HL-60 (cell line): ENCODE results near the gene SLC16A9.

Experiments
- DNase-seq, 2 experiments: peaks; one replicate each; pipeline ENCODE4 v3.0.0-alpha.2; 2010 to 2020; ENCODE audit warnings: low read depth in 1 of 2, low spot score in 1 of 2
- H3K27ac ChIP-seq: fragments of 250-450 bp; sonication (Bioruptor Pico); replicated peaks from 2 replicates; pipeline ENCODE4 v1.5.1; 2020; ENCODE audit warnings: mild to moderate bottlenecking, moderate library complexity
- H3K27me3 ChIP-seq: fragments of 250-450 bp; sonication (Bioruptor Pico); 2 replicates; pipeline ENCODE4 v1.5.1; 2021; ENCODE audit warnings: mild to moderate bottlenecking, moderate library complexity; ENCODE audit not compliant: insufficient read depth, poor library complexity, severe bottlenecking
- H3K4me3 ChIP-seq: replicated peaks from 2 replicates; pipeline ENCODE4 v1.5.1; 2011; ENCODE audit warnings: mild to moderate bottlenecking, control low read depth, low read length; ENCODE audit not compliant: insufficient read depth
- GABPA ChIP-seq: IDR thresholded peaks from 2 replicates; pipeline ENCODE4 v1.6.1; 2012; ENCODE audit warnings: low read depth
- POLR2AphosphoS5 ChIP-seq: IDR thresholded peaks from 2 replicates; pipeline ENCODE4 v1.6.1; 2012; ENCODE audit warnings: low read depth
- SPI1 ChIP-seq: IDR thresholded peaks from 2 replicates; pipeline ENCODE4 v1.6.1; 2012; ENCODE audit warnings: low read depth, mild to moderate bottlenecking, borderline replicate concordance
- TF ChIP-seq, protein P1 (sequence below): IDR thresholded peaks from 2 replicates; pipeline ENCODE4 v1.6.1; 2012; ENCODE audit warnings: low read depth; ENCODE audit not compliant: insufficient replicate concordance
- TF ChIP-seq, protein P2 (sequence below): IDR thresholded peaks from one replicate; pipeline ENCODE4 v1.5.1; 2011; ENCODE audit warnings: low read length, control low read depth, inconsistent platforms; ENCODE audit not compliant: insufficient read depth

Gene SLC16A9

DNA sequence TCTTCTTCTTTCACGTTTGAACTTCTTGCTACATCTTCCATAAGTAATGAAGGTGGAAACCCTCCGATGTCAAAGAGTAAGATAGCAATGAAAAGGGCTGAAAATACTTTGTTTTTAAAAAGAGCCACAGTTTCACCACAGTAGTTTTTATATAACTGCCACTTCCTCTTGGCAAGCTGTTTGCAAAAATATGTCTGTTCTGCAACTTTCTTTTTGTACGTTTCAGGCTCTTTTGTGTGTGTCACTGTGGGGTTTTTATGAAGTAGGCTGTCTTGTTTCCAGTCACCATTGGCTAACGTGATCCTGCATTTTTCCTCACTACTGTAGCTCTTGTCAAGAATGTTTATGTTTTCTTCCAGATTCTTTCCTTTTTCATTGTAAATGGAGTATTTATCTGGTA, 55.6 kb downstream of the SLC16A9 start:
- no peak for TF ChIP-seq POLR2AphosphoS5
- TF ChIP-seq, protein P1, sequence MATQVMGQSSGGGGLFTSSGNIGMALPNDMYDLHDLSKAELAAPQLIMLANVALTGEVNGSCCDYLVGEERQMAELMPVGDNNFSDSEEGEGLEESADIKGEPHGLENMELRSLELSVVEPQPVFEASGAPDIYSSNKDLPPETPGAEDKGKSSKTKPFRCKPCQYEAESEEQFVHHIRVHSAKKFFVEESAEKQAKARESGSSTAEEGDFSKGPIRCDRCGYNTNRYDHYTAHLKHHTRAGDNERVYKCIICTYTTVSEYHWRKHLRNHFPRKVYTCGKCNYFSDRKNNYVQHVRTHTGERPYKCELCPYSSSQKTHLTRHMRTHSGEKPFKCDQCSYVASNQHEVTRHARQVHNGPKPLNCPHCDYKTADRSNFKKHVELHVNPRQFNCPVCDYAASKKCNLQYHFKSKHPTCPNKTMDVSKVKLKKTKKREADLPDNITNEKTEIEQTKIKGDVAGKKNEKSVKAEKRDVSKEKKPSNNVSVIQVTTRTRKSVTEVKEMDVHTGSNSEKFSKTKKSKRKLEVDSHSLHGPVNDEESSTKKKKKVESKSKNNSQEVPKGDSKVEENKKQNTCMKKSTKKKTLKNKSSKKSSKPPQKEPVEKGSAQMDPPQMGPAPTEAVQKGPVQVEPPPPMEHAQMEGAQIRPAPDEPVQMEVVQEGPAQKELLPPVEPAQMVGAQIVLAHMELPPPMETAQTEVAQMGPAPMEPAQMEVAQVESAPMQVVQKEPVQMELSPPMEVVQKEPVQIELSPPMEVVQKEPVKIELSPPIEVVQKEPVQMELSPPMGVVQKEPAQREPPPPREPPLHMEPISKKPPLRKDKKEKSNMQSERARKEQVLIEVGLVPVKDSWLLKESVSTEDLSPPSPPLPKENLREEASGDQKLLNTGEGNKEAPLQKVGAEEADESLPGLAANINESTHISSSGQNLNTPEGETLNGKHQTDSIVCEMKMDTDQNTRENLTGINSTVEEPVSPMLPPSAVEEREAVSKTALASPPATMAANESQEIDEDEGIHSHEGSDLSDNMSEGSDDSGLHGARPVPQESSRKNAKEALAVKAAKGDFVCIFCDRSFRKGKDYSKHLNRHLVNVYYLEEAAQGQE, result no peak
- TF ChIP-seq GABPA, result no peak
- peak; percentile 82; the same call in 1 of the 2 replicates for TF ChIP-seq SPI1
- TF ChIP-seq, protein P2, sequence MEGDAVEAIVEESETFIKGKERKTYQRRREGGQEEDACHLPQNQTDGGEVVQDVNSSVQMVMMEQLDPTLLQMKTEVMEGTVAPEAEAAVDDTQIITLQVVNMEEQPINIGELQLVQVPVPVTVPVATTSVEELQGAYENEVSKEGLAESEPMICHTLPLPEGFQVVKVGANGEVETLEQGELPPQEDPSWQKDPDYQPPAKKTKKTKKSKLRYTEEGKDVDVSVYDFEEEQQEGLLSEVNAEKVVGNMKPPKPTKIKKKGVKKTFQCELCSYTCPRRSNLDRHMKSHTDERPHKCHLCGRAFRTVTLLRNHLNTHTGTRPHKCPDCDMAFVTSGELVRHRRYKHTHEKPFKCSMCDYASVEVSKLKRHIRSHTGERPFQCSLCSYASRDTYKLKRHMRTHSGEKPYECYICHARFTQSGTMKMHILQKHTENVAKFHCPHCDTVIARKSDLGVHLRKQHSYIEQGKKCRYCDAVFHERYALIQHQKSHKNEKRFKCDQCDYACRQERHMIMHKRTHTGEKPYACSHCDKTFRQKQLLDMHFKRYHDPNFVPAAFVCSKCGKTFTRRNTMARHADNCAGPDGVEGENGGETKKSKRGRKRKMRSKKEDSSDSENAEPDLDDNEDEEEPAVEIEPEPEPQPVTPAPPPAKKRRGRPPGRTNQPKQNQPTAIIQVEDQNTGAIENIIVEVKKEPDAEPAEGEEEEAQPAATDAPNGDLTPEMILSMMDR, result no peak
- H3K4me3 ChIP-seq, result no peak overlapping the region
- DNase-seq, result peak in 1 of 2 experiments; percentile 32
- peak overlapping the region; percentile 70 for H3K27ac ChIP-seq
- no peaks in the 10 kb centered on the region for H3K27me3 ChIP-seq

DNA sequence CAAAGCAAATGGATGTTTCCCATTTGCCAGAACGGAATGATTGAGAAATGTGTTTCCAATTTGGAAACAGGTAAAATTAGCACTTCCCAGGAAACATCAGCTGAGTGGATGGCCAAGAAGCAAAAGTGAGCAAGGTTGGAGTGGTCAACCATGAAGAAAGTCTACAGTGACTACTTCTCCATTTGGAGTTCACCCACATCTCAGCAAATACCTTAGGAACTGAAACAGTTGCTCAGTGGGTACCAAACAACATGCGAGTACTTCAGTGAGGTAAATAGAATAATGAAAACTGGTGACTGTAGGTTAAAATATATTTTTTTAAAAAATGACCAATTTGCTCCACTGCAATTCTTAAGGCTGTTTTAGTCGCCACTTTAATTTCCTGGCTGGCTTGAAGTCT, 57.7 kb downstream of the SLC16A9 start:
- no peaks in the 10 kb centered on the region for H3K27me3 ChIP-seq
- no peak overlapping the region for H3K27ac ChIP-seq
- no peak overlapping the region for H3K4me3 ChIP-seq
- DNase-seq, result no peak
- TF ChIP-seq SPI1 (no peak), GABPA (no peak), POLR2AphosphoS5 (no peak)
- TF ChIP-seq, protein P1, result no peak
- TF ChIP-seq, protein P2, result no peak

DNA sequence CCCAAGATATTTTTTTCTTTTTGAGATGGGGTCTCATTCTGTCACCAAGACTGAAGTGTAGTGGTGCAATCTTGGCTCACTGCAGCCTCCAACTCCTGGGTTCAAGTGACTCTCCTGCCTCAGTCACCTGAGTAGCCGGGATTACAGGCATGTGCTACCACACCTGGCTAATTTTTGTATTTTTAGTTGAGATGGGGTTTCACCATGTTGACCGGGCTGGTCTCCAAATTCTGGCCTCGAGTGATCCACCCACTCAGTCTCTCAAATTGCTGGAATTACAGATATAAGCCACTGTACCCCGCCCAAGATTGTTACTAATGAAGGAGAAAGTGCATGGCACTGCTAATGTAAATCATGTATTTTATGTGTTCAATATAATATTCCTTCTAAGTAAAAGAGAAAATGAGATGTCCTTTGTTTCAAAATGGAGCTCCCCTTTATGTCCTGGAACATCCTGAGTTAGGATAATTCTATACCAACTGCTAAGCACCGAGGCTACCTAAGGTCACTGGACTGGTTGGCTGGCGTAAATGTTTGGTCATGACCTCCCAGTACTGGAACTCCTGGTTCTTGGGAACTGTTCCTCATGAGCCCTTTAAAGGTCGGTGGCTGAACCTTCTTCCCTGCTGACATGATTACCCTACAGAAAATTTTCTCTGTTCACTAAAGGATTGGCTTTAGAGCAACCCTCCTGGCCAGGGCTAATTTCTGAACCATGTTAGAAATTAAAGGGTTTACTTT, 59.9 kb downstream of the SLC16A9 start:
- Histone ChIP-seq H3K4me3 (no peak overlapping the region), H3K27ac (no peak overlapping the region), H3K27me3 (no peaks in the 10 kb centered on the region)
- TF ChIP-seq, protein P1, result no peak
- no peak for TF ChIP-seq POLR2AphosphoS5
- no peak for TF ChIP-seq GABPA
- TF ChIP-seq, protein P2, result no peak
- TF ChIP-seq SPI1, result no peak
- no peak for DNase-seq
